Liver (tissue), 9 donors: Measurements from ENCODE around the gene IPO9. TPM values are rescaled to one million over a fixed set of nuclear protein-coding genes. Genes with fewer than 3 reads are reported as not detected.

Source experiments
- DNase-seq: peaks from one replicate; pipeline ENCODE4 v3.0.0-alpha.2; 2017; ENCODE audit warnings: low spot score
- H3K27ac ChIP-seq, 2 donors: one replicate each; pipeline ENCODE4 v1.7.0; 2013; ENCODE audit warnings: inconsistent platforms in 2 of 2, low read length in 2 of 2, control low read depth in 1 of 2, low read depth in 1 of 2, mild to moderate bottlenecking in 1 of 2
- H3K27me3 ChIP-seq, 4 donors: one replicate each; pipeline versions ENCODE4 v1.6.1 to v1.7.0; 2013; ENCODE audit warnings: low read length in 3 of 4, inconsistent platforms in 1 of 4, mild to moderate bottlenecking in 1 of 4, moderate library complexity in 1 of 4; ENCODE audit not compliant: control insufficient read depth in 4 of 4, insufficient read depth in 4 of 4
- H3K36me3 ChIP-seq, 4 donors: one replicate each; pipeline versions ENCODE4 v1.6.1 to v1.7.0; 2013; ENCODE audit warnings: low read length in 3 of 4, mild to moderate bottlenecking in 3 of 4, low read depth in 1 of 4, moderate library complexity in 1 of 4; ENCODE audit not compliant: control insufficient read depth in 4 of 4, insufficient read depth in 3 of 4
- H3K4me1 ChIP-seq, 4 donors: one replicate each; pipeline versions ENCODE4 v1.6.1 to v1.7.0; 2013; ENCODE audit warnings: low read length in 3 of 4, mild to moderate bottlenecking in 3 of 4, moderate library complexity in 1 of 4; ENCODE audit not compliant: control insufficient read depth in 4 of 4, insufficient read depth in 4 of 4
- H3K4me3 ChIP-seq, 3 donors: one replicate each; pipeline versions ENCODE4 v1.6.1 to v1.7.0; 2013; ENCODE audit warnings: low read length in 3 of 3, control low read depth in 1 of 3, low read depth in 1 of 3, mild to moderate bottlenecking in 1 of 3
- H3K9ac ChIP-seq, 2 donors: one replicate each; pipeline ENCODE4 v1.7.0; 2013; ENCODE audit warnings: low read length in 2 of 2, mild to moderate bottlenecking in 2 of 2, moderate library complexity in 2 of 2, control low read depth in 1 of 2, low read depth in 1 of 2
- H3K9me3 ChIP-seq, 4 donors: one replicate each; pipeline versions ENCODE4 v1.6.1 to v1.7.0; 2013; ENCODE audit warnings: low read length in 3 of 4; ENCODE audit not compliant: control insufficient read depth in 4 of 4
- ATF3 ChIP-seq: IDR thresholded peaks from 2 replicates; pipeline ENCODE4 v1.6.1; 2016; ENCODE audit warnings: antibody characterized with exemption
- EGR1 ChIP-seq, 2 donors: IDR thresholded peaks; 2 replicates each; pipeline ENCODE4 v1.6.1; 2016 to 2018; ENCODE audit warnings: antibody characterized with exemption in 2 of 2, low read depth in 2 of 2
- FOXA1 ChIP-seq: IDR thresholded peaks from 2 replicates; pipeline ENCODE4 v1.6.1; 2016; ENCODE audit warnings: antibody characterized with exemption
- FOXA2 ChIP-seq: IDR thresholded peaks from 2 replicates; pipeline ENCODE4 v1.6.1; 2016; ENCODE audit warnings: antibody characterized with exemption
- GABPA ChIP-seq, 2 donors: IDR thresholded peaks in 1 of 2; conservative IDR thresholded peaks in 1 of 2; 2 replicates each; pipeline ENCODE4 v1.6.1; 2016; ENCODE audit warnings: antibody characterized with exemption in 2 of 2, mild to moderate bottlenecking in 1 of 2, moderate library complexity in 1 of 2
- HNF4A ChIP-seq, 2 donors: conservative IDR thresholded peaks; 2 replicates each; pipeline ENCODE4 v1.6.1; 2016; ENCODE audit warnings: antibody characterized with exemption in 2 of 2, mild to moderate bottlenecking in 2 of 2
- HNF4G ChIP-seq: IDR thresholded peaks from 2 replicates; pipeline ENCODE4 v1.6.1; 2016; ENCODE audit warnings: antibody characterized with exemption
- JUND ChIP-seq, 2 donors: IDR thresholded peaks; 2 replicates each; pipeline ENCODE4 v1.6.1; 2016; ENCODE audit warnings: antibody characterized with exemption in 2 of 2
- NR2F2 ChIP-seq: IDR thresholded peaks from 2 replicates; pipeline ENCODE4 v1.6.1; 2016; ENCODE audit warnings: antibody characterized with exemption
- RAD21 ChIP-seq, 2 donors: IDR thresholded peaks; 2 replicates each; pipeline ENCODE4 v1.6.1; 2016; ENCODE audit warnings: antibody characterized with exemption in 2 of 2, mild to moderate bottlenecking in 2 of 2
- TAF1 ChIP-seq: conservative IDR thresholded peaks from 2 replicates; pipeline ENCODE4 v1.6.1; 2016; ENCODE audit warnings: antibody characterized with exemption, mild to moderate bottlenecking
- YY1 ChIP-seq: IDR thresholded peaks from 2 replicates; pipeline ENCODE4 v1.6.1; 2016; ENCODE audit warnings: antibody characterized with exemption, mild to moderate bottlenecking
- ZBTB33 ChIP-seq: IDR thresholded peaks from 2 replicates; pipeline ENCODE4 v1.6.1; 2016; ENCODE audit warnings: antibody characterized with exemption
- WGBS: extraction: QIAGEN DNeasy Blood & Tissue Kit; methylation state at CpG from one replicate; pipeline ENCODE4 v1.1.7; 2013; 5-methylcytosine and 5-hydroxymethylcytosine counted together
- polyA plus RNA-seq, 2 donors: library from polyadenylated mRNA; stranded (reverse) in 1 of 2; unstranded in 1 of 2; fragments of 200-250 nt in 1 of 2; fragments of >200 nt in 1 of 2; fragmentation: Nextera tagmentation in 1 of 2; extraction: Ambion mirVana in 1 of 2; gene quantifications; one replicate each; pipeline versions ENCODE4 v1.2.1 to v1.2.3, GENCODE V29; 2013 to 2015
- total RNA-seq, 2 donors: library from RNA; depleted of rRNA; stranded (reverse); fragments of >200 nt; gene quantifications; one replicate each; pipeline ENCODE4 v1.2.3, GENCODE V29; 2014
- TF ChIP-seq, protein P1 (sequence below): IDR thresholded peaks from 2 replicates; pipeline ENCODE4 v1.6.1; 2016; ENCODE audit warnings: antibody characterized with exemption, mild to moderate bottlenecking
- TF ChIP-seq, protein P2 (sequence below): IDR thresholded peaks from 2 replicates; pipeline ENCODE4 v1.6.1; 2016; ENCODE audit warnings: antibody characterized with exemption
- TF ChIP-seq, protein P3 (sequence below): fragments of 150-350 bp; IDR thresholded peaks from 2 replicates; pipeline ENCODE4 v1.5.1; 2017; ENCODE audit warnings: improper control_type of control experiment, low read depth, low read length; ENCODE audit not compliant: missing input control
- donor health status: healthy.
- donor health status: healthy.
- donor health status: healthy.
- donor health status: healthy.
- donor health status: healthy.

Gene IPO9
- total and polyA plus RNA-seq, 4 donors: 6.6 to 22.1 (median 13.6) TPM

DNA sequence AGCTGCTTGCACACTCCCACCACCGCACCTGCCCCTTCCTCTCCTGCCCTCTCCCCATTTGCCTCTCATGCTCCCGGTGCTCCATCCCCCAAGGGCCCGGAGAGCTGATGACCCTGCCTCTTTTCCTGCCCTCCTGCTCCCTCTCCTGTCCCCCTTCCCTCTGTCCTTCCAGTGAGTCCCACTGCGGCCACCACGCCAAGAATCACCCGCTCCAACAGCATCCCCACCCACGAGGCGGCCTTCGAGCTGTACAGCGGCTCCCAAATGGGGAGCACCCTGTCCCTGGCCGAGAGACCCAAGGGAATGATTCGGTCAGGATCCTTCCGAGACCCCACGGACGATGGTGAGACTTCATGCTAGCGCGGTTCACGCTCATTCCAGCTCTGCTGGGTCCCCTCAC, 40.7 kb upstream of the IPO9 start:
- no peak for DNase-seq
- WGBS: 96% methylated on average over 18 of the region's 18 CpGs
- Histone ChIP-seq H3K4me1 (peaks cover 0 to 7% (median 0%) of the 10 kb centered on the region in 4 donors), H3K9ac (no peak overlapping the region), H3K9me3 (no peaks in the 10 kb centered on the region), H3K36me3 (no peaks in the 10 kb centered on the region), H3K27me3 (no peaks in the 10 kb centered on the region), H3K27ac (no peak overlapping the region), H3K4me3 (no peak overlapping the region)
- TF ChIP-seq GABPA (IDR thresholded peaks at IDR 0.05 in 1 of 2, conservative IDR thresholded peaks at IDR 0.05 in 1 of 2) (no peak), YY1 (no peak), TAF1 (no peak), JUND (IDR thresholded peaks at IDR 0.05) (no peak), EGR1 (IDR thresholded peaks at IDR 0.05; ENCODE audit: low read depth in 2 of 2) (no peak), FOXA1 (no peak)

DNA sequence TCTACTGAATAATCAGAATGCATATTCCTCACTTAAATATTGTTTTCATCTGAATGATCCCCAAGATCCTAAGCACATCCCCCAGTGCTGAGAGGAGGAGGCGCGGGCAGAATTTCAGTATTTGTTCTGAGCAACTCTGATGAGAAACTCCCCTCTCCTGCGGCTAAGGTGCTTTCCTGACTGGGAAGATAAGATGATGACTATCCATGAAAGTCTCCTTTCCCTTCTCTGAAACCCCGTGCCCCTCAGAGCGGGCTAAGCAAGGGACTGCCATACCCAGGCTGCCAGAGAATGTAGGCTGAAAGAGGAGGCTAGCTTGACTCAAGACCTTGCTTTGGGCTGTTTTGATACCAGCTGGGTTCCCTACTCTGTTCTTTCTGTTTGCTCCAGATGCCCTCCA, 39.7 kb upstream of the IPO9 start:
- 97% methylated on average over 5 of the region's 5 CpGs for WGBS
- no peak for DNase-seq
- H3K36me3 ChIP-seq: no peaks in the 10 kb centered on the region
- H3K27me3 ChIP-seq: no peaks in the 10 kb centered on the region
- no peak overlapping the region for H3K9ac ChIP-seq
- no peaks in the 10 kb centered on the region for H3K9me3 ChIP-seq
- peaks cover 0 to 7% (median 0%) of the 10 kb centered on the region in 4 donors for H3K4me1 ChIP-seq
- no peak overlapping the region for H3K27ac ChIP-seq
- no peak overlapping the region for H3K4me3 ChIP-seq
- TF ChIP-seq, protein P1, sequence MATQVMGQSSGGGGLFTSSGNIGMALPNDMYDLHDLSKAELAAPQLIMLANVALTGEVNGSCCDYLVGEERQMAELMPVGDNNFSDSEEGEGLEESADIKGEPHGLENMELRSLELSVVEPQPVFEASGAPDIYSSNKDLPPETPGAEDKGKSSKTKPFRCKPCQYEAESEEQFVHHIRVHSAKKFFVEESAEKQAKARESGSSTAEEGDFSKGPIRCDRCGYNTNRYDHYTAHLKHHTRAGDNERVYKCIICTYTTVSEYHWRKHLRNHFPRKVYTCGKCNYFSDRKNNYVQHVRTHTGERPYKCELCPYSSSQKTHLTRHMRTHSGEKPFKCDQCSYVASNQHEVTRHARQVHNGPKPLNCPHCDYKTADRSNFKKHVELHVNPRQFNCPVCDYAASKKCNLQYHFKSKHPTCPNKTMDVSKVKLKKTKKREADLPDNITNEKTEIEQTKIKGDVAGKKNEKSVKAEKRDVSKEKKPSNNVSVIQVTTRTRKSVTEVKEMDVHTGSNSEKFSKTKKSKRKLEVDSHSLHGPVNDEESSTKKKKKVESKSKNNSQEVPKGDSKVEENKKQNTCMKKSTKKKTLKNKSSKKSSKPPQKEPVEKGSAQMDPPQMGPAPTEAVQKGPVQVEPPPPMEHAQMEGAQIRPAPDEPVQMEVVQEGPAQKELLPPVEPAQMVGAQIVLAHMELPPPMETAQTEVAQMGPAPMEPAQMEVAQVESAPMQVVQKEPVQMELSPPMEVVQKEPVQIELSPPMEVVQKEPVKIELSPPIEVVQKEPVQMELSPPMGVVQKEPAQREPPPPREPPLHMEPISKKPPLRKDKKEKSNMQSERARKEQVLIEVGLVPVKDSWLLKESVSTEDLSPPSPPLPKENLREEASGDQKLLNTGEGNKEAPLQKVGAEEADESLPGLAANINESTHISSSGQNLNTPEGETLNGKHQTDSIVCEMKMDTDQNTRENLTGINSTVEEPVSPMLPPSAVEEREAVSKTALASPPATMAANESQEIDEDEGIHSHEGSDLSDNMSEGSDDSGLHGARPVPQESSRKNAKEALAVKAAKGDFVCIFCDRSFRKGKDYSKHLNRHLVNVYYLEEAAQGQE: no peak
- no peak for TF ChIP-seq TAF1
- no peak for TF ChIP-seq FOXA1

- no peak overlapping the region for H3K27ac ChIP-seq
- H3K9me3 ChIP-seq: no peaks in the 10 kb centered on the region
- peaks cover 0 to 7% (median 0%) of the 10 kb centered on the region in 4 donors for H3K4me1 ChIP-seq
- DNase-seq: no peak
- no peak overlapping the region for H3K4me3 ChIP-seq
- H3K9ac ChIP-seq: no peak overlapping the region
- H3K36me3 ChIP-seq: no peaks in the 10 kb centered on the region
- 76% methylated on average over 2 of the region's 2 CpGs for WGBS
- H3K27me3 ChIP-seq: no peaks in the 10 kb centered on the region
- TF ChIP-seq ZBTB33: no peak
- no peak for TF ChIP-seq HNF4A (conservative IDR thresholded peaks at IDR 0.05)
- no peak for TF ChIP-seq JUND (IDR thresholded peaks at IDR 0.05)
- TF ChIP-seq, protein P2, sequence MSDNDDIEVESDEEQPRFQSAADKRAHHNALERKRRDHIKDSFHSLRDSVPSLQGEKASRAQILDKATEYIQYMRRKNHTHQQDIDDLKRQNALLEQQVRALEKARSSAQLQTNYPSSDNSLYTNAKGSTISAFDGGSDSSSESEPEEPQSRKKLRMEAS: no peak
- TF ChIP-seq HNF4G: no peak
- TF ChIP-seq ATF3: no peak
- TF ChIP-seq, protein P1: no peak
- TF ChIP-seq, protein P3, sequence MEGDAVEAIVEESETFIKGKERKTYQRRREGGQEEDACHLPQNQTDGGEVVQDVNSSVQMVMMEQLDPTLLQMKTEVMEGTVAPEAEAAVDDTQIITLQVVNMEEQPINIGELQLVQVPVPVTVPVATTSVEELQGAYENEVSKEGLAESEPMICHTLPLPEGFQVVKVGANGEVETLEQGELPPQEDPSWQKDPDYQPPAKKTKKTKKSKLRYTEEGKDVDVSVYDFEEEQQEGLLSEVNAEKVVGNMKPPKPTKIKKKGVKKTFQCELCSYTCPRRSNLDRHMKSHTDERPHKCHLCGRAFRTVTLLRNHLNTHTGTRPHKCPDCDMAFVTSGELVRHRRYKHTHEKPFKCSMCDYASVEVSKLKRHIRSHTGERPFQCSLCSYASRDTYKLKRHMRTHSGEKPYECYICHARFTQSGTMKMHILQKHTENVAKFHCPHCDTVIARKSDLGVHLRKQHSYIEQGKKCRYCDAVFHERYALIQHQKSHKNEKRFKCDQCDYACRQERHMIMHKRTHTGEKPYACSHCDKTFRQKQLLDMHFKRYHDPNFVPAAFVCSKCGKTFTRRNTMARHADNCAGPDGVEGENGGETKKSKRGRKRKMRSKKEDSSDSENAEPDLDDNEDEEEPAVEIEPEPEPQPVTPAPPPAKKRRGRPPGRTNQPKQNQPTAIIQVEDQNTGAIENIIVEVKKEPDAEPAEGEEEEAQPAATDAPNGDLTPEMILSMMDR: no peak
- no peak for TF ChIP-seq FOXA1
- no peak for TF ChIP-seq FOXA2
- no peak for TF ChIP-seq EGR1 (IDR thresholded peaks at IDR 0.05; ENCODE audit: low read depth in 2 of 2)
- no peak for TF ChIP-seq GABPA (IDR thresholded peaks at IDR 0.05 in 1 of 2, conservative IDR thresholded peaks at IDR 0.05 in 1 of 2)
- TF ChIP-seq YY1: no peak
- no peak for TF ChIP-seq TAF1
- TF ChIP-seq RAD21 (IDR thresholded peaks at IDR 0.05): no peak
- no peak for TF ChIP-seq NR2F2
Observed at GRCh38 chr1:201790261-201790660, 38.7 kb upstream of the IPO9 start.
